GM12864 (cell line): Measurements from ENCODE around the gene PSMB5.

ENCODE experiments used
- DNase-seq: peaks from one replicate; pipeline ENCODE4 v3.0.0-alpha.2; 2011; ENCODE audit warnings: low read depth
- H3K4me3 ChIP-seq: 2 replicates; pipeline ENCODE4 v1.5.1; 2011; ENCODE audit warnings: mild to moderate bottlenecking, low read depth, low read length, control low read depth
- CTCF ChIP-seq: IDR thresholded peaks from 2 replicates; pipeline ENCODE4 v1.5.1; 2011; ENCODE audit warnings: low read depth, mild to moderate bottlenecking, moderate library complexity, low read length, control low read depth, inconsistent platforms; ENCODE audit errors: missing control alignments

PSMB5 gene

GRCh38 chr14:23049011-23049410 lies 14.3 kb upstream of the PSMB5 start:
- DNase-seq: no peak
- H3K4me3 ChIP-seq: no peak overlapping the region
- no peak for TF ChIP-seq CTCF

GRCh38 chr14:23047751-23048693 lies 13.3 kb upstream of the PSMB5 start:
- no peak for DNase-seq
- H3K4me3 ChIP-seq: no peak overlapping the region
- TF ChIP-seq CTCF: no peak

- H3K4me3 ChIP-seq: no peak overlapping the region
- no peak for DNase-seq
- TF ChIP-seq CTCF: no peak
These were observed 12.4 kb upstream of the PSMB5 start for GRCh38 chr14:23047034-23047634.

- TF ChIP-seq CTCF: no peak
- DNase-seq: no peak
- no peak overlapping the region for H3K4me3 ChIP-seq
These were observed 11.0 kb upstream of the PSMB5 start for GRCh38 chr14:23045419-23046357.

DNA sequence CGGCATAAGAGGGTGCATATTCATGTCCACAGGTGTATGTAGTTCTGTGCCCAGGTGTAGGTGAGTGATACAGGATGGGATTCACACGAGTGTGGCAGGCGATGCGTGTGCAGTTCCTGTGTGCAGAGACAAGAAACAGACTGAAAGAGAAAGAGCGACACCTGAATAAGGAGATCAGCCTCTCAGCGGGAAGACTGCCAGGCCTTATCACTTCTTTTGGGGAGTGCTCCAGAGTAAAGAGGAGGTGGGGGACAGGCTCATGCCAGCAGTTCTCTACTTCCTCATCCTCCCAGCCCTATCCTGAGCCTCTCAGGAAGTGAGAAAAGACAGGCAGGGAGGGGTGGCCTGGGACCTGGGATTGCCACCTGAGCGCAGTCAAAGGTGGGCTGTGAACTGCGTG lies 10.1 kb upstream of the PSMB5 start:
- no peak overlapping the region for H3K4me3 ChIP-seq
- no peak for DNase-seq
- no peak for TF ChIP-seq CTCF

DNA sequence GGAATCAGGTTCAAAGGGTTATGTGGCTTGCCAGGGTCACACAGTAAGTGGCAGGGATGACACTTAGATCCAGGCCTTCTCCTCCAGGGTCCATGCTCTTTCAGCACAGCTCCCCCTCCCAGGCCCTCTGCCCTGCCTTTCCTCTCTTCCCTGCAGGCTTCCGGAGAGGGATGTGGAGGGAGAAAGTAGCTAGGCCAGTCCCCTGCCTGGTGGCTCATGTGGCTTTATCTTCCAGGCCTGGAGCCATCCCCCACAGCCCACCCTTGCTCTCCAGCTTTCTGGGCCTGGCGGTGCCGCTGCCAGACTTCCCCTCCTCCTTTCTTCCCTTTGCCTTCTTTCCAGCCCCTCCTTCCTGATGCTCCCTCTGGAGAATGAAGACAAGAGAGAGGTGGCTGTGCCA lies 9.1 kb upstream of the PSMB5 start:
- DNase-seq: no peak
- no peak for TF ChIP-seq CTCF

More for the DNA sequence above, 9.1 kb upstream of the PSMB5 start:
- H3K4me3 ChIP-seq: no peak overlapping the region
